GM12892 (cell line): ENCODE data around the gene GULP1.

Experiments used
- POLR2A ChIP-seq: IDR thresholded peaks from 2 replicates; pipeline ENCODE4 v1.6.1; 2011; ENCODE audit warnings: low read depth, low read length, control low read depth
- POLR2AphosphoS5 ChIP-seq: IDR thresholded peaks from 2 replicates; pipeline ENCODE4 v1.6.1; 2011; ENCODE audit warnings: low read depth, low read length, control low read depth
- TAF1 ChIP-seq: IDR thresholded peaks from 2 replicates; pipeline ENCODE4 v1.6.1; 2011; ENCODE audit warnings: low read depth, mild to moderate bottlenecking, control low read depth, low read length, borderline replicate concordance

DNA sequence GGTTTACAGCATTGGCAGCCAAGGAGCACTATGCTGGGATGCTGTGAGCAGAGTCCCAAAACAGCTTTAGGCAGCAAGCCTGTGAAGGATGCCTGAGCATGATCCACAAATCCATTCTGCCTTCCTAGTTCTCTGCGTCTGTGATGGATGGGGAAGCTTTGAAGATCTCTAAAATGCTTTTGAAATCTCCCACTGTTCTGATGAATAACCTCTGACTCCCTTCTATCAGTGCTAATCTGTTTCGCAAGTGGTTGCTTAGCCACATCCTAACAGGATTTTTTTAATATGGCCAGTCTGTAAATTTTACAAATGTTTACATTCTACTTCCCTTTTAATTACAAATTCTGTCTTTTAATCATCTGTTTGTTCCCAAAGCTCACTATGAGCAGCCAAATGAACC is 319.2 kb downstream of the GULP1 start:
- TF ChIP-seq POLR2A (no peak), TAF1 (no peak), POLR2AphosphoS5 (no peak)
